HepG2 (cell line): Measurements from ENCODE around the gene AP4M1. TPM values are rescaled to one million over a fixed set of nuclear protein-coding genes. Genes with fewer than 3 reads are reported as not detected.
A peak's percentile ranks its signal among the peaks of the same experiment; 100 is the strongest.

Experiments
- ATAC-seq: fragments of 200-7000 bp; cut with Tn5 transposase; 3 replicates; pipeline ENCODE4 v1.9.1; 2020; ENCODE audit warnings: mild to moderate bottlenecking, moderate library complexity
- BruUV-seq: library from RNA; stranded (reverse); fragments of 400-500 nt; replicated peaks from 2 replicates; lab custom pipeline; 2021; lab: Mats Ljungman, UMichigan
- CTCF ChIA-PET: fragments of 300-600 bp; formaldehyde crosslinking; extraction: SDS; loops from one replicate; lab custom pipeline; 2021; ENCODE audit warnings: low total read pairs, inconsistent platforms, low intra/inter-chr PET ratio; lab: Yijun Ruan, JAX
- POLR2A ChIA-PET: fragments of 350-600 bp; sonication (Branson Sonifier 250); formaldehyde crosslinking; loops from one replicate; lab custom pipeline; 2020; ENCODE audit warnings: antibody characterized with exemption, inconsistent platforms; lab: Yijun Ruan, JAX
- DNase-seq: peaks from one replicate; pipeline ENCODE4 v3.0.0-alpha.2; 2015; ENCODE audit warnings: low spot score
- FAIRE-seq: peaks from 3 replicates; lab custom pipeline; 2011; peaks lifted over from hg19 to GRCh38; lab: Jason Lieb, UNC
- H2AFZ ChIP-seq: one replicate; pipeline ENCODE4 v1.6.1; 2011; ENCODE audit warnings: low read length, inconsistent platforms
- H3K27ac ChIP-seq: fragments of 300-600 bp; 3 replicates; pipeline ENCODE4 v1.8.0; 2011; ENCODE audit warnings: mixed run types, mild to moderate bottlenecking, mixed read lengths, low read length, inconsistent platforms; ENCODE audit not compliant: insufficient read depth; ENCODE audit errors: extremely low read length
- H3K27me3 ChIP-seq, 2 experiments: fragments of 200-600 bp in 1 of 2; 2 replicates in 1 of 2; 3 replicates in 1 of 2; pipeline versions ENCODE4 v1.6.0 to v1.8.0; 2011; ENCODE audit warnings: low read length in 2 of 2, mild to moderate bottlenecking in 2 of 2, moderate library complexity in 2 of 2, inconsistent platforms in 1 of 2; ENCODE audit not compliant: insufficient read depth in 2 of 2, control insufficient read depth in 1 of 2
- H3K36me3 ChIP-seq, 2 experiments: fragments of 200-600 bp in 1 of 2; replicated peaks in 1 of 2; 2 replicates in 1 of 2; 3 replicates in 1 of 2; pipeline versions ENCODE4 v1.5.1 to v1.8.0; 2011; ENCODE audit warnings: low read length in 2 of 2, inconsistent platforms in 1 of 2; ENCODE audit not compliant: insufficient read depth in 2 of 2, control insufficient read depth in 1 of 2
- H3K4me1 ChIP-seq: 2 replicates; pipeline ENCODE4 v1.5.1; 2012; ENCODE audit warnings: low read length, inconsistent platforms; ENCODE audit not compliant: insufficient read depth
- H3K4me2 ChIP-seq: 2 replicates; pipeline ENCODE4 v1.6.0; 2011; ENCODE audit warnings: low read depth, low read length, inconsistent platforms
- H3K4me3 ChIP-seq, 3 experiments: fragments of 200-600 bp in 1 of 3; sonication (generic), shearing (Covaris generic) in 1 of 3; replicated peaks in 1 of 3; 2 replicates each; pipeline ENCODE4 v1.5.1; 2011 to 2016; ENCODE audit warnings: low read length in 3 of 3, inconsistent platforms in 2 of 3, low read depth in 2 of 3, mild to moderate bottlenecking in 2 of 3, control low read depth in 1 of 3, mixed read lengths in 1 of 3; ENCODE audit not compliant: insufficient read depth in 1 of 3
- H3K79me2 ChIP-seq: one replicate; pipeline ENCODE4 v1.6.1; 2011; ENCODE audit warnings: low read length, inconsistent platforms; ENCODE audit not compliant: insufficient read depth
- H3K9ac ChIP-seq: 2 replicates; pipeline ENCODE4 v1.6.0; 2011; ENCODE audit warnings: mild to moderate bottlenecking, low read depth, low read length, inconsistent platforms; ENCODE audit not compliant: insufficient read depth
- H3K9me3 ChIP-seq: 2 replicates; pipeline ENCODE4 v1.5.1; 2012; ENCODE audit warnings: mild to moderate bottlenecking, low read length
- H4K20me1 ChIP-seq: 2 replicates; pipeline ENCODE4 v1.6.0; 2011; ENCODE audit warnings: inconsistent platforms, mild to moderate bottlenecking, low read length, moderate library complexity; ENCODE audit not compliant: insufficient read depth
- HOMEZ ChIP-seq: IDR thresholded peaks from 2 replicates; pipeline ENCODE4 v1.6.1; 2016; ENCODE audit warnings: low read depth
- HOXA9 ChIP-seq: sonication (generic); formaldehyde crosslinking; IDR thresholded peaks from 2 replicates; pipeline ENCODE4 v1.8.1; 2022; ENCODE audit warnings: missing genetic modification reagents, mild to moderate bottlenecking, moderate library complexity, borderline replicate concordance
- KAT2B ChIP-seq: fragments of 150-350 bp; IDR thresholded peaks from 2 replicates; pipeline ENCODE4 v1.6.1; 2014; ENCODE audit warnings: low read depth, low read length, borderline replicate concordance
- KLF11 ChIP-seq: IDR thresholded peaks from 2 replicates; pipeline ENCODE4 v1.6.1; 2016; ENCODE audit warnings: missing compliant biosample characterization
- NFIC ChIP-seq: IDR thresholded peaks from 2 replicates; pipeline ENCODE4 v1.6.1; 2012; ENCODE audit warnings: mild to moderate bottlenecking, low read length, inconsistent platforms
- PLSCR1 ChIP-seq: sonication (generic); formaldehyde crosslinking; IDR thresholded peaks from 2 replicates; pipeline ENCODE4 v1.5.0; 2020; ENCODE audit warnings: missing genetic modification reagents, mild to moderate bottlenecking, borderline replicate concordance
- RBAK ChIP-seq: sonication (generic); formaldehyde crosslinking; IDR thresholded peaks from 2 replicates; pipeline ENCODE4 v1.5.1; 2020; ENCODE audit warnings: mild to moderate bottlenecking, missing genetic modification reagents
- SIX1 ChIP-seq: sonication (generic); formaldehyde crosslinking; IDR thresholded peaks from 2 replicates; pipeline ENCODE4 v1.4.0; 2020; ENCODE audit warnings: missing genetic modification reagents, borderline replicate concordance
- SKI ChIP-seq: fragments of 450-650 bp; IDR thresholded peaks from one replicate; pipeline ENCODE4 v1.6.1; 2018; ENCODE audit warnings: mild to moderate bottlenecking; ENCODE audit not compliant: partially characterized antibody
- SUZ12 ChIP-seq: fragments of 150-350 bp; IDR thresholded peaks from 2 replicates; pipeline ENCODE4 v1.6.1; 2014; ENCODE audit warnings: low read depth, low read length
- THAP7 ChIP-seq: sonication (generic); formaldehyde crosslinking; IDR thresholded peaks from 2 replicates; pipeline ENCODE4 v1.8.1; 2023; ENCODE audit warnings: mild to moderate bottlenecking, missing genetic modification reagents
- ZNF124 ChIP-seq: sonication (generic); formaldehyde crosslinking; IDR thresholded peaks from 2 replicates; pipeline ENCODE4 v1.4.0; 2020; ENCODE audit warnings: missing genetic modification reagents
- ZNF30 ChIP-seq: sonication (generic); formaldehyde crosslinking; IDR thresholded peaks from 2 replicates; pipeline ENCODE4 v1.5.0; 2020; ENCODE audit warnings: mild to moderate bottlenecking, missing genetic modification reagents
- ZNF367 ChIP-seq: sonication (generic); formaldehyde crosslinking; IDR thresholded peaks from 2 replicates; pipeline ENCODE4 v1.4.0; 2020; ENCODE audit warnings: missing genetic modification reagents, borderline replicate concordance
- ZNF569 ChIP-seq: sonication (generic); formaldehyde crosslinking; IDR thresholded peaks from 2 replicates; pipeline ENCODE4 v1.5.0; 2020; ENCODE audit warnings: mild to moderate bottlenecking, missing genetic modification reagents, moderate library complexity, borderline replicate concordance
- ZNF580 ChIP-seq: IDR thresholded peaks from 2 replicates; pipeline ENCODE4 v1.6.1; 2016; ENCODE audit warnings: low read depth, borderline replicate concordance
- ZNF7 ChIP-seq: IDR thresholded peaks from 2 replicates; pipeline ENCODE4 v1.6.1; 2016; ENCODE audit warnings: missing biosample characterization, missing genetic modification reagents
- ZNF713 ChIP-seq: sonication (generic); formaldehyde crosslinking; IDR thresholded peaks from 2 replicates; pipeline ENCODE4 v1.4.0; 2020; ENCODE audit warnings: mild to moderate bottlenecking, missing genetic modification reagents
- ZNF768 ChIP-seq: sonication (generic); formaldehyde crosslinking; IDR thresholded peaks from 2 replicates; pipeline ENCODE4 v1.4.0; 2020; ENCODE audit warnings: missing genetic modification reagents
- ZNF883 ChIP-seq: sonication (generic); formaldehyde crosslinking; IDR thresholded peaks from 2 replicates; pipeline ENCODE4 v1.5.1; 2020; ENCODE audit warnings: mild to moderate bottlenecking, missing genetic modification reagents; ENCODE audit errors: not compliant biosample characterization
- ZSCAN9 ChIP-seq: IDR thresholded peaks from 2 replicates; pipeline ENCODE4 v1.6.1; 2016; ENCODE audit warnings: borderline replicate concordance
- WGBS: methylation state at CpG from one replicate; pipeline ENCODE4 v1.1.6; 2017; ENCODE audit warnings: low lambda C conversion rate; 5-methylcytosine and 5-hydroxymethylcytosine counted together
- in situ Hi-C: cut with HindIII; loops from 2 replicates; pipeline ENCODE4 v1.10.0; 2017; ENCODE audit warnings: low pct_unique_long_range_greater_than_20kb; ENCODE audit not compliant: extremely low pct_ligation_motif_present
- intact Hi-C: fragments of 100-400 bp; cut with micrococcal nuclease; formaldehyde crosslinking; loops from one replicate; pipeline ENCODE4 v1.10.0; 2022; ENCODE audit not compliant: unreplicated experiment
- polyA plus RNA-seq, 8 experiments: library from polyadenylated mRNA; depleted of rRNA in 3 of 8; stranded (reverse) in 7 of 8; unstranded in 1 of 8; fragments of >200 nt; fragmentation: Illumina TruSeq in 4 of 8; extraction: Trizol in 4 of 8; gene quantifications; 2 replicates each; pipeline versions ENCODE4 v1.2.1 to v1.2.3, GENCODE V29; 2011 to 2016; ENCODE audit warnings: low read depth in 4 of 8, missing spikeins in 1 of 8, mixed read lengths in 1 of 8; ENCODE audit not compliant: insufficient read depth in 1 of 8
- total RNA-seq, 5 experiments: library from RNA; depleted of rRNA; stranded (reverse); fragments of >200 nt; fragmentation: Illumina TruSeq; extraction: Trizol; gene quantifications; 2 replicates each; pipeline ENCODE4 v1.2.3, GENCODE V29; 2016; ENCODE audit warnings: low read depth in 1 of 5

The AP4M1 gene
- total and polyA plus RNA-seq, 2 of the 13 experiments (the other 11 are each of a cell fraction or from before 2014, with no cell fraction given) = 6.3 to 9.7 TPM

GRCh38 chr7:100148559-100149328 lies 47.3 kb downstream of the AP4M1 start, which contains the start of gene LAMTOR4:
Gene LAMTOR4, plus strand, starts transcription at chr7:100148918. Its CDS starts 55 bp downstream, at chr7:100148973.
- CTCF ChIA-PET = no interaction called here
- Histone ChIP-seq H3K9ac (peak within 1 kb of the TSS; percentile 79), H4K20me1 (no peaks in the 10 kb centered on the region; the same call in 1 of the 2 replicates), H3K79me2 (peaks cover 15% of the 10 kb centered on the region), H3K27ac (peak within 1 kb of the TSS; percentile 46), H2AFZ (peak within 1 kb of the TSS; percentile 66), H3K4me3 (peak within 1 kb of the TSS; percentile 96 to 97 (median 97)), H3K27me3 (no peaks in the 10 kb centered on the region), H3K4me2 (peak within 1 kb of the TSS; percentile 88), H3K36me3 (0 out of 5 replicates have a peak, but pooled peaks cover 0 to 1% of the 10 kb centered on the region in 2 experiments), H3K9me3 (no peaks in the 10 kb centered on the region), H3K4me1 (peaks cover 45% of the 10 kb centered on the region)
- POLR2A ChIA-PET = interaction anchor here (0.6 to 2.3 kb wide), 16 partner anchors 8 to 280 kb away, joined by 3 to 25 read pairs (median 7); partner anchors contain the start of genes AP4M1, COPS6, GAL3ST4 and GPC2
- in situ Hi-C loops = no loop called here
- WGBS = under 1% methylated on average over 30 of the region's 46 CpGs
- intact Hi-C loops = no loop called here
- peak; percentile 98 for DNase-seq
- BruUV-seq = no TSS peak
- FAIRE-seq = peak; percentile 99
- ATAC-seq = peak; percentile 98
- TF ChIP-seq ZSCAN9 (0 out of 2 replicates have a peak, but pooled peaks have one; percentile 40), HOXA9 (CRISPR knock-in tag) (no peak), RBAK (CRISPR knock-in tag) (no peak), ZNF580 (CRISPR knock-in tag) (peak; percentile 86; the same call in 1 of the 2 replicates), ZNF768 (CRISPR knock-in tag) (no peak), ZNF30 (no peak), KLF11 (CRISPR knock-in tag) (peak; percentile 76), SUZ12 (no peak), PLSCR1 (CRISPR knock-in tag) (no peak), KAT2B (no peak), SIX1 (no peak), HOMEZ (0 out of 2 replicates have a peak, but pooled peaks have one; percentile 24), ZNF883 (no peak), ZNF569 (CRISPR knock-in tag) (no peak), ZNF713 (CRISPR knock-in tag) (no peak), ZNF7 (no peak), NFIC (no peak), ZNF124 (CRISPR knock-in tag) (peak; percentile 33; the same call in 1 of the 2 replicates), ZNF367 (CRISPR knock-in tag) (no peak), SKI (peak; percentile 7), THAP7 (CRISPR knock-in tag) (no peak)
